HS-5 (cell line): Measurements from ENCODE around the gene KRT1.

Source experiments
- DNase-seq: peaks from one replicate; pipeline ENCODE4 v3.0.0-alpha.2; 2012; ENCODE audit warnings: low read depth

KRT1 gene

DNA sequence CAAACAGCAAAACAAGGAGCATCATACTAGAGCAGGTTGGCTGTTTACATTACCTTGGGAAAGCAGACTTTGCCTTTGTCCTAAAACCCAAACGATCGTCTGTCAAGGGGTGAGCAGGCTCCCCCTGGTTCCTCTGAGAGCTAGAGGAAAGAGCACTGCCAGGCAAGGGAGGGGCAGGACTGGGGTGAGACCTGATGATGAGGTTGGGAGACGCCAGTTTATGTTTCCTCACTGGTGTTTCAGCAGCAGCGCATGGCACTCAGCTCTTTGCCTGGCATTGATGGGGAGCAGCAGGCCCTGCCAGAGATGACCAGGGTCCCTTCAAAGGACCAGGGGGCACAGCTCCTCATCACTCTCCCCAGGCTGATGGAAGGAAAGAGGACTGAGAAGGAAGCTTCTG, 20.3 kb downstream of the KRT1 start:
- DNase-seq: no peak

DNA sequence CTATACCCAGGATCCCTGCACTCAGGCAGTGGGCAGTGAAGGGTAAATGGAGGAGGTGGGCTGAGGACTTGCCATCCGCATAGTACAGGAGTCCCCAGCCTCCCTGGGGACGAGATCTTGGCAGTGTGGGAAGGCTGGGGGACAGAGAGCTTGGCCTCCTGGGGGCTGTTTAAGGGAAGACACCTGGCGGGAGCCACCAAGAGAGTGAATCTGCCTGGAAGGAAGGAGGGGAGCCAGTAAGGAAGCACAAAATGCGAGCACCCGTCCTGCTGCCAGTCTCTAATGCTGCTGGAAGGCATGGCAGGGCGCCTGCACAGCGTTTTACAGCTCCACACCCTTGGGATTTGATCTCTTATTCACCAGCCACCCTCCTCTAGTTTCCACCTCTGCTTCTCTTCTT, 20.8 kb downstream of the KRT1 start:
- DNase-seq: no peak

DNA sequence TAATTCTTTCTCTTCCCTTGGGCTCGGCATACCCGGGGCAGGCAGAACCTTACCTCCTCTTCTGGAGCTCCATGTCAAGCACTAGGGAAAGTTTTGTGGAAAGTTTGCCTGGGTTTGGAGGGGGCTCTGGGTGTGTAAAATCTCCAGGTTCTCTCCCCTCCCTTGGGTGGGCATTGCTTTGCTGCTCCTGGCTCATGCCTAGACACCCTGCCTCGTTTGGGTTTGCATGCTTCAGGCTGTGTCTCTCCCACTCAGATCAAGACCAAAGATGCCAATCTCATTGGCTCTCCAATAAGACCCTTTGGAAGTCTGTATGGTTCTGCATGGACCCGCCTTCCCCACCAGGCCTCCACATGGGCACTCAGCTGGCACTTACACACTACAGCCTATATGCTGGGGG, 22.0 kb downstream of the KRT1 start:
- DNase-seq: no peak

DNA sequence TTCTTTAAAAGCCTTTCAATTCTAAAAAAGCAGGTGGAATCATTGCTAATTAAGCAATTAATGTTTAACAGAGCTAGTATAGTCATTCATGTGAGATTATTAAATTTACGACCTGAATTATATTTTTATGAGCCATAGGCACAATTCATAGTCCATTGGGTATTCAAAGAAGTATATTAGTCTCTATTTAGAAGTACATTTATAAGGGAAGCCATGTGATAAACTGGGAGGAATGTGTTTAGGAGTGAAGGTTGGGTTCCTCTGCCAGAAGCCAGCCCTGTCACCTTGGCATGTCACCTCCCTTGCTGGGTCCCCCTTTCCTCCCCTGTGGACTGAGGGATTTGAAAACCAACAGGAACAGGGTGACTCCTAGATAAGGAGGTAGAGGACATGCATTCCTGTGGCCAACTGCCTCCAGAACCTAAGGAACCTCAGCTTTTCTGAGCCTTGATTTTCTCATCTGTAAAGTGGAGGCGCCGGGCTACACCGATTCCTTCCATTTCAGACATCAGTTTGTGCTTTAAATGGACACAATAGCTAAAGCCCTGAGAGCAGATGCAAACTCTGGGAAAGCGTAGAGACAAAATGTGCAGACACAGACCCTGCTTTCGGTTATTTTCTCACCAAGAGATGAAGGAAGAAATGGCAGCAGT, 22.8 kb downstream of the KRT1 start:
- DNase-seq: no peak

DNA sequence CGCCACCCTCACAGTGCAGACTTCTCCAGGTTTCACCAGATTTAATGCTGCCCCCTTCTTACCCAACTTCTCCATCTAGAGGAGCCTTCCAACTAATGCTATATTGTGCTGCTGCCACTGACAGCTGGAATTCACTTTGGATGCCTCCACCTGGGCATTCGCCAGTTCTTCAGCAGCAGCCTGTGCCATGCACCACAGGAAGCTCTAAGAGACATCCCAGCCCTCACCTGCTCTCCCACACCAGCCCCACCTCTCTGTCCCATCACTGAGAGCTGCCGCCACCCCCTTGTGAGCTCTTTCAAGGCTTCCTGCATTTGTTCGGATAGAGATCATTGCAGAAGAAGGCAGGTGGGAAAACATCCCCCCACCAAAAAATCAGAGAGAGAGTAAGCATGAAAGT, 23.6 kb downstream of the KRT1 start:
- DNase-seq: no peak

DNA sequence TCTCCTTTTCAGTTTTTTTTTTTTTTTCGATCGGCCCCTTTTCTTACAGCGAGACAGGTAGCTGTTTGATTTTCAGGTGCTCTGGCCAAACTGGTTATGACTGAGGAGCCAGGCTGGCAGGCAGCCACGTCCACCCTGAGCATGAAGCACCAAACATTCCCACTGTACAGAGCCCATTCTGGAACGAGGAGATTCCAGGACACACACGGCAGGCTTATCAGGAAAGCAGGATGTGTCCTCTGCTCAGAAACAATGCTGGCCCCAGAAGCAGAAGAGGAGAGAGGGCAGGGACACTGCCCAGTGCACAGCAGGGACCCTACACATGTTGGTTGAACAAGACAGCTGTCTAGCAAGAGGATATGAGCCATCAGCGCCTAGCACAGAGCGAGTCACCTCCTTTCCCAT, 24.5 kb downstream of the KRT1 start:
- DNase-seq: no peak

DNA sequence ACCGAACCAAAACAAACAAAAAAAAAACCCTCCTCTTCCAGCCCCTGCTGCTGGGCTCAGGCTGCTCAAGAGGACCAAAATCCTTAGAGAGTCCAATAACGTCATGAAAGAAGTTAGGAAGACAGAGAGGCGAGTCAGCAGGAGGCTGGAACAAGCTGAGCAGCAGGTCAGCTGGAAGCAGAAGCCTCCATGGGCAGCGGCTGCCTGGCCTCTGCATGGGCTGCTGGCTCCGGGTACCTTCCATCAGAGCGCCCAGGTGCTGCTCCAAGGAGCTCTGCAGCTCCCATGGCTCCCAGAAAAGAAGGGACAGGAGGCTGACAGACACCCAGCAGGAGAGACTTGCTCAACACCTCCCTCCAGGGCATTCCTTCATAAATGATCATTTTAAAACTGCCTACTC, 25.0 kb downstream of the KRT1 start:
- DNase-seq: no peak

DNA sequence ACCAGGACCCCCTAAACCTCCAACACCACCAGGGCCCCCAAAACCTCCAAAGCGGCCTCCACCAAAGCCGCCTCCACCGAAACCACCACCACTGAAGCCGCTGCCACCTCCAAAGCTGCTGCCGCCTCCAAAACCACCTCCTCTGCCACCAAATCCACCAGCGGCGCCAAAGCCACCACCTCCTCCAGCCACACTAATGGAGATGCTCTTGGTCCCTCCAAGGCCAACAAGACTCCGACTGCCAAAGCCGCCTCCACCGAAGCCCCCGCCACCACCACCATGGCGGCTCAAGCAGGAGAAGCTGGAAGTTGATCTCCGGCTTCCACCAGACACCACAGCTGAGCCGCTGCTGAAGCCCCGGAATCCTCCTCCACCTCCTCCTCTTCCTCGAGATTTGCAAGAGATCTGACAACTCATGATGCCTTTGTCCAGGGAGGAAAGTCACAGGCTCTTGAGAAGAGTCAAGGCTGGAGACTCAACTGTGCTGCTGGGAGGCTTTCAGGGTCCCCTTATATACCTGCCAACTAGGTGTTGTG, 28.4 kb downstream of the KRT1 start, which contains the start of gene KRT2:
TSS of gene KRT2 (minus strand) at position 486 of the 536 bp plus-strand sequence. CDS start at position 417, 69 bp downstream.
- no peak for DNase-seq

DNA sequence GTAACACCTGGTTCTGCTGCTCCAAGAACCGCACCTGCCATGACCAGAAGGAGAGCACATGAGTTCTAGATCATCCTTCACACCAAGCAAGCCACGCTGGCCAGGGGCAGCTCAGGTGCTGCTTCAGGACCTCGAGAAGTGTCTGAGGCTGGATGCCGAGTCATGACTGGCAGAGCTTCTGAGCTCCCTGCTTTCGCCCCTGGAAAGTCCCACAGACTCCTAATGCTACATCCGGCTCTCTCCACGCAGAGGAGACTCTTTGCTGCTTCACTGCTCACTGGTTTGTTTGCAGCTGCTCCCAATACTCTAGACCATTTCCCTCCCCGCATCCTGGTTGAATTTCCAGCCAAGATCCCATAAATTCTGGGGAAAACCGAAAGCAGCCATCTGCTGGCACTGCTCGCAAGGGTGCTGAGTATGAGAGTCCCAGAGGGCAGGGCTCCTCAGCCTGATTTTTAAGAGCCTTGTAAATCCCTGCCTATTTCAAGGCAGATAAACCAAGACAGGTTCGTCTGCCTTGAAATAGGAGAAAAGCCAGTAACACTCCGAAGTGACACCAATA, 29.6 kb downstream of the KRT1 start:
- no peak for DNase-seq

DNA sequence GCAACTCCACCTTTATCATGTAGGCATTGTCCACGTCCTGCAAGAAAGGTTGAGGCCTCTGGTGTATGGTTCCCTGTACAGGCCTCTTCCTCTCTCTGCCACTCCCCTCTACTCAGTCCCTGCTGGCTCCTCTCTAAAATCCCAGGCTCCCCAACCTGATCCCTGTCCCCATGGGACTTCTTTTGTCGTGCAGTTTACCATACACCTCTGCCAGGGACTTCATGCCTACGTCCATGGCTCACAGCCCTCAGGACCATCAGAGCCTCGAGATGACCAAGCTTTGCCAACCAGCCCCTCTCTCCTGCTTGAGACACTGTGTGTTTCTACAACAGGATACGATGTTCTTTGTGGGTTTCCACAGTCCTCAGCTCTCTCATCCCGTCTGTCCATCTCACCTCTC, 31.1 kb downstream of the KRT1 start:
- DNase-seq: no peak

DNA sequence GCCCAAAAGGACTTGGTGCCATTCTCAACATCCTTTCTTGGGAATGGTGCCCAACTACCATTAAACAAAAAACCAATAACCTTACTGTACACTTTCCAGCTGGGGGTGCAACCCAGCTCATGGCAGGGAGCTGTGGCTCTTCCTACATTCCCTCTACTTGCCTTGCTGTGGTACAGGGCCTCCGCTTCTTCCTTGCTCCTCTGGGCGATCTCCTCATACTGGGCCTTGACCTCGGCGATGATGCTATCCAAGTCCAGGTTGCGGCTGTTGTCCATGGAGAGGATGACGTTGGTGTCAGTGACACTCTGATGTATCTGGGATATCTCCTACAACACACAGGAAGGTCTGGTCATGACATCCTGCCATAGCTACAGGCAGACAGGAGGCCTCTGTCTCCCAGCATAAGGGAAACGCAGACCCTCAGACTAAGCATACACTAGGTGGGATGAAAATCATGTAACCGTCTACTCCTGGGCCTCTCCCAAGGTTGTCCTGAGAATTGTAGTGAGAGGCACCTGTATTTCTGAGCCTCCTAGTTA, 32.1 kb downstream of the KRT1 start:
- no peak for DNase-seq

DNA sequence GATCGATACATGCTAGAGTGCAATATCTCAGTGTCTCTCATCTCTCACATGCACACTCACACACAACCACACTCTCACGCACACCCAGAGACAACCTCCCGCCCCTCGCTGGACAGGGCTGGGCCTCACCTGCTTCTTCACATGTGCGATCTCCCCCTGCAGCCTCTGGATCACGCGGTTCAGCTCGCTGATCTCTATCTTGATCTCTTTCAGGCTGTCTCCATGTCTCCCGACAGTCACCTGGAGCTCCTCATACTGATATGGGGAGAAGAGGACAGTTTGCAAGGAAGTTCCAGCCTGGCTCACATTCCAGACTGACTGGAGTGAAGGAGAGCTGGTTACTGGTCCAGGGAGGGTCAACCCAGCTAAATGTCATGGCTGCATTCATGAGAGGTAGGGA, 32.6 kb downstream of the KRT1 start:
- DNase-seq: no peak

DNA sequence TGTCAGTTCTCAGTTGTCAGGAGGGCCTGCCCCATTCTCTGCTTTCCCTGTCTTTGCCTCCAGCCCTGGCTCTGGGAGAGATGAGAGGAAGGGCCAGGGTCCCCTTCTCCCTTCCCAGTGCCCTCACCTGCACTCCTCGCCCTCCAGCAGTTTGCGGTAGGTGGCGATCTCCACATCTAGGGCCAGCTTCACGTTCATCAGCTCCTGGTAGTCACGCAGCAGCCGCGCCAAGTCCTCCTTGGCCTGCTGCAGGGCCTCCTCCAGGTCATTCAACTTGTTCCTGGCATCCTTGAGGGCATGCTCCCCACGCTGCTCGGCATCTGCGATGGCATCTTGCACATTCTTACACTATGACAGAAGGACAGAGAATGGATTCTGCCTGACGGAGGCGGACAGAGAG, 33.6 kb downstream of the KRT1 start:
- DNase-seq: no peak

DNA sequence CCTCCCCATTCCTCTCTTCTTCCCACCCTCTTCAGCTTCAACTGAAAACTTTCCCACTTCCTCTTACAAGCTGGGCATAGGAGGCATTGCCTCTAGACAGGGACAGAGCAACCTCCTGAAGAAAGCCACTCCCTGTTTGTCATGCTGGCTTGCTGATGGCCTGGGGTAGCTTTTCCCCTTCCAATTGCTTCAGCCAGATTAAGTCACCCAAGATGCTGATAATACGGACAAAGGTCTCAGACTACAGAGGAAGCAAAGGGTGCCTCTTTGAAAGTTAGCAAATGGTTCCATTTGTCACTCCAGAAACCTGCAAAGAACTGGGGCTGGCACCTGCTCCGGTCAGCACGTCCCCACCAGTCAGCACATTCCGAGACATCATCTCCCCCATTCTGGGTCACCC, 34.2 kb downstream of the KRT1 start:
- DNase-seq: no peak

DNA sequence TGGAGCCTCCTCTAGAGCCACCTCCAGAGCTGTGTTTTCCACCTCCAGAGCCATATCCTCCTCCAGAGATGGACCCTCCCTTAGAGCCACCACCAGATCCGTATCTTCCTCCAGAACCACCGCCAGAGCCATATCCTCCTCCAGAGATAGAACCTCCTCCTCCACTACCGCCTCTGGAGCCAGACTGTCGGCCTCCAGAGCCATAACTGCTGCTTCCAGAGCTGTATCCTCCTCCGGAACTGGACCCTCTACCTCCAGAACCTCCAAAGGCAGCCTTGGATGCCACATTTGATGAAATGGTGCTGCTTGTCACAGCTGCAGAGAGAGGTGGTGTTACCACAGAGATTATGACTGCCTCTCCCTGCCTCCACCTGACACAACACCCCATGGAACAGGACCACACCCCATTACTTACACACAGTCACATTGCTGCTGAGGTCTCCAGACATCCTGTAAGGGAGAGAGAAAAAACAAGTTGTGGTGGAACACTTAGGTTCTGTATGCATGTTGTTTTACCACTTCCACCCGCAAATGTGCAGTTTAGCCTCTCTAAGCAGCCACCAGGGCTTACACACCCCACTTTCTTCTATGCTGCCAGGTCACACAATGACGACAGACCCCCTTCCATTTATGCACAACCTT, 35.0 kb downstream of the KRT1 start:
- no peak for DNase-seq

DNA sequence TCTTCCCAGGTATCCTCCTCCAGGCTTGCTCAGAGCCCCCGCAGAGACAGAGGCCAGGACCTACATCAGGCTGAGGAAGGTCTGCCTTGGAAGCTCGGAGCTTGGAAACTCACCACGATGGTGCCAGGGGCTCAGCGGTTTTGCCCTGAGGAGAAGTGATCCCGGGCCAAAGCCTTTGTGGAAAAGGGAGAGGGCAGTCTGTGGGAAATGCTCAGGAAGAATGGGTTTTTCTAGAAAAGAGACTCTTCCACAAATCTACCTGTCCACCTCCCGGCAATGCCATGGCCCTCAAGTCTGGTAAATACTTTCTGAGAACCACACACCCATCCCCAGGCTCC, 36.2 kb downstream of the KRT1 start:
- DNase-seq: no peak

DNA sequence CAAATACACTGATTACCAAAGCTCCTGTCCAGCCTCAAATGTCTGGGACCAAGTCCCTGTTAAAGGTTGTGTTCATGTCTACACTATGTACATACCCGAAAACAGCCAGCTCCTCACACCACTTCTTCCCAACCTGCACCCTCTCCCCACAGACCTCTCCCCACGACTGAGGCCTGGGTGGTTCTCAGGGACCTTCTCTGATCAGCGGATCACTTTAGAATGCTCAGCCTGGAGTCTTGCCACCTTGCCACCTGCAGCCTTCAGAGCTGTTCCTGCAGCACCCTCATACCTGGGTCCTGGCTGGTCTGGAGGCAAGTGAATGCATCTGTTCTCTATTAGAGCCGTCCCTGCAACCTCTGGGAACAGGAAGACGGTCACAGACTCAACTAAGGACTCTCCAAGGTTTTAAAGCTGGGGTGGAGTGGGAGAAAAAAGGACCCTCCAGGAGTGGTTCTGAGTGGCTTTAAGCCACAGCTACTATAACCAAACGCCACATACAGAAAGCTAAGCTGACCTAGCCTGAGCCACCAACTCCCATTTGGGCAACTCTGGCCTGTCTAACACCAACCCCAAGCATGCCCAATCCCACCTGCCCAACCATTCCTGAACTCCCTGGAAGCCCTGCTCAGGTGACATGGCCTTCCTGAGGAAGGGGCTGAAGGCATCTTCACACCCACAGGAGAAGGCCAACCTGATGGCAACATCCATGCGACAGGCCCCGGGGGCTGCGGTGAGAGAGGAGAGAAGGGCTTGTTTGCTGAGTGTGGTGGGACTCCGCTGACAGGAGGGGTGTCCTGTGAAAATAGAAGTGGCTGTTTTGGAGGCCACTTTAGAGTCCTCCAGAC, 36.8 kb downstream of the KRT1 start:
- DNase-seq: no peak

DNA sequence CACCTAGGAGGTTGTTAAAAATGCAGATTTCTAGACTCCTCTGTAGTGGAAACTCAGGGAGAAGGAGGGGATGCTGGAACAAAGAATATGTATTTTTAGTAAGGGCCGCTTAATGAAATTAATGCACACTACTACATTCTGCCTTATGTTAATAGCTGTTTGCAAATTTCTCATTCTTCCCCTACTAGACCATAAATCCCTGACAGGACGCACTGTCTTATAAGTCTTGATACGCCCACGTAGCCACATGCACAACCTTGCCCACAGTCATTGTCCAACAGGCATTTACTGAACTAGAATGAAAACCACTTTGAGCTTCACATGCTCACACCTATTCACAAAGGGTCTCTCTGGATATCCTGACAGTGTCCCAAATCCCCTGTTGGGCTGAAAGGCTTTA, 38.7 kb downstream of the KRT1 start:
- no peak for DNase-seq

DNA sequence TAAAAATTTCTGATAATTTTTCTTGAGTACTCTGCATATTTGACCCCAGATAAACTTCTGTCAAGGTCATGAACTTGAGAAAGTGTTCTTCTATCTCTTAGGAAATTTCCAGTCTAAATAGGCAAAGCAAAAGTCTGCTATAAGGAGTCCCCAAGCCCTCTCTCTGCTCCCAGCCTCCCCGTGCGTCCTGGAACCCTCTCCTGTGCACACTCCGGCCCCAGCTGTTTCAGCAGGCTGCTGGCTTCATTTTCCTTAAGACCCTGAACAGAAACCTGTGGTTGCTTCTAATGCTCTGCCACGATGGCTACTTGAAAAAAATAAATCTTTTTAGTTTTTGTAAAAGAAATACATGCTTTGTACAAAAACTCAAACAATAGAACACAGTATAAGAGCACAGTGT, 42.9 kb downstream of the KRT1 start:
- no peak for DNase-seq

DNA sequence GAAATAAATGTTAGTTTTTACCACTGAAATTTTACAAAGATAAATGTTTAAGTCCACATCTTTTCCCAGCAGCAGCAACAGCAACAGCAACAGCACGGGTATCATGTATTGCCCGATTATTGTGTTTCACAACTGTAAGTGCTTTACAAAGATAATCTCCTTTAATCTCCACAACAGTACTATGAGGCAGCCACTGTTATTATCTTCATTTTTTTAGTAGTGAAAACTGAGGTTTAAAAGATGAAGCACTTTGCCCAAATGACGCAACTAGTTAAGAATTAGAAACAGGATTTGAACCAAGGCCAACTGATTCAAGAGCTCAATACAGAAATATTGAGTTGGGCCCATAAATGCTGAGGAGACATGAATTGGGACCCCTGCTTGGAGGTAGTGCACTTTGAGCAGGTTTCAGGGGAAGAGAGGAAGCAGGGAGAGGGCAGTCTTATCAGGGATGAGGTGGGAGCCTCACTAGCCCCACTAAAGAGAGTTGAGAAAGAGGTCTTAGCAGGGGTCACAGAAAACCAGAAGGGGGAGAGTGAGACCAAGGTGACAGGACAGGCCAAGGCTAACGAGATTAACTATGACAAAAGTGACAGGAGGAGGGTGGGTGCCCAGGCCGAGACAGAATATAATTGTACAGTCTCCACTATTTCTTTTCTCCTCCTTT, 43.5 kb downstream of the KRT1 start:
- no peak for DNase-seq

DNA sequence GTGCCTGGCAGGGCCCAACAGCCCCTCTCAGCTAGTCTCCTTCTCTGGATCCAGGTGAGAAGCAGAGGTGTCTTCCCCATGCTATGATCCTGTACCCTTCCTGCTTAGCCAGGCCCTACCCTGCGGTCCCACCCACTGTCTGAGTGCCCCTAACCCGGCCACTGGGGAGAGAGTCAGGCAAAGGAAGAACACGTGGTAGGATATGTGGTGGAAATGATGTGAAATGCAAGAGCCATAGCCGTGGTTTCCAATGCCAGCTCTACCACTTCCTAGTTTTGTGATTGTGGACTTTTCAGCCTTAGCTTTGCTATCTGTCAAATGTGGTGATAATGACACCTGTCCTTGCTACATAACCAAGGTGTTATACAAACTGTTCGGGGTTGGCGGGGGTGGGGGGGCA, 44.0 kb downstream of the KRT1 start:
- no peak for DNase-seq
